Measurements from ENCODE around the gene TMEM19.

- no peak for TF ChIP-seq CTCF (conservative IDR thresholded peaks at IDR 0.05; ENCODE audit: low read depth in 2 of 2)
- TF ChIP-seq POLR2AphosphoS5 (IDR thresholded peaks at IDR 0.05; ENCODE audit: low read depth), result no peak
- TF ChIP-seq NANOG (IDR thresholded peaks at IDR 0.05; ENCODE audit: borderline replicate concordance), result no peak
- no peak for TF ChIP-seq EZH2phosphoT487 (IDR thresholded peaks at IDR 0.05; ENCODE audit: unreplicated experiment)
- TF ChIP-seq STAT1 (IDR thresholded peaks at IDR 0.05; ENCODE audit: unreplicated experiment), result no peak
- no peak for TF ChIP-seq EZH2 (IDR thresholded peaks at IDR 0.05; ENCODE audit: low read depth, unreplicated experiment)
- TF ChIP-seq ZNF462 (CRISPR knock-in tag; IDR thresholded peaks at IDR 0.05), result no peak
- TF ChIP-seq ZNF114 (CRISPR knock-in tag; IDR thresholded peaks at IDR 0.05), result no peak
- TF ChIP-seq CREB1 (CRISPR knock-in tag; IDR thresholded peaks at IDR 0.05; ENCODE audit: low read depth), result no peak
- no peak for TF ChIP-seq REST (IDR thresholded peaks at IDR 0.05; ENCODE audit: unreplicated experiment)
- no peak for TF ChIP-seq JUNB (IDR thresholded peaks at IDR 0.05; ENCODE audit: unreplicated experiment)
Observed at GRCh38 chr12:71638499-71638898, 47.4 kb upstream of the TMEM19 start.
